ENCODE results near the gene PBX1.
A peak's percentile ranks its signal among the peaks of the same experiment; 100 is the strongest.

The PBX1 gene

GRCh38 chr1:164672588-164672987 is 113.6 kb downstream of the PBX1 start:
- DNase-seq: no peak

- DNase-seq: no peak
Measured at GRCh38 chr1:164673584-164674214, 114.7 kb downstream of the PBX1 start.

GRCh38 chr1:164675342-164675904 is 116.4 kb downstream of the PBX1 start:
- DNase-seq: no peak

- DNase-seq: no peak
Measured at GRCh38 chr1:164678136-164678700, 119.2 kb downstream of the PBX1 start.

- DNase-seq: no peak
Measured at GRCh38 chr1:164682570-164682969, 123.6 kb downstream of the PBX1 start.

- DNase-seq: no peak
Measured at GRCh38 chr1:164683235-164683634, 124.3 kb downstream of the PBX1 start.

GRCh38 chr1:164685266-164686035 is 126.5 kb downstream of the PBX1 start:
- no peak for DNase-seq

- DNase-seq: no peak
Measured at GRCh38 chr1:164687777-164688176, 128.8 kb downstream of the PBX1 start.

- no peak for DNase-seq
Measured at GRCh38 chr1:164688791-164689190, 129.8 kb downstream of the PBX1 start.

GRCh38 chr1:164689672-164690511 is 130.9 kb downstream of the PBX1 start:
- peak; percentile 90 for DNase-seq

- DNase-seq: no peak
Measured at GRCh38 chr1:164692420-164692819, 133.4 kb downstream of the PBX1 start.

- DNase-seq: no peak
Measured at GRCh38 chr1:164693564-164694359, 134.8 kb downstream of the PBX1 start.

- DNase-seq: no peak
Measured at GRCh38 chr1:164694505-164694904, 135.5 kb downstream of the PBX1 start.

- DNase-seq: no peak
Measured at GRCh38 chr1:164695956-164696665, 137.1 kb downstream of the PBX1 start.

- DNase-seq: no peak
Measured at GRCh38 chr1:164699815-164700491, 141.0 kb downstream of the PBX1 start.

GRCh38 chr1:164700683-164701082 is 141.7 kb downstream of the PBX1 start:
- DNase-seq: no peak

- DNase-seq: no peak
Measured at GRCh38 chr1:164701189-164701761, 142.3 kb downstream of the PBX1 start.

GRCh38 chr1:164702216-164702615 is 143.2 kb downstream of the PBX1 start:
- DNase-seq: no peak

GRCh38 chr1:164702664-164703063 is 143.7 kb downstream of the PBX1 start:
- DNase-seq: no peak

- DNase-seq: no peak
Measured at GRCh38 chr1:164703463-164703862, 144.5 kb downstream of the PBX1 start.
